Testis (tissue), 2 donors: Measurements from ENCODE around the gene TCF12.

Experiments used
- CTCF ChIP-seq, 3 experiments: fragments of 450-650 bp in 2 of 3; fragments of 200-600 bp in 1 of 3; sonication (generic) in 1 of 3; IDR thresholded peaks; one replicate each; pipeline ENCODE4 v1.5.1; 2016 to 2019; ENCODE audit warnings: antibody characterized with exemption in 3 of 3, mild to moderate bottlenecking in 2 of 3, moderate library complexity in 1 of 3
- POLR2A ChIP-seq: fragments of 450-650 bp; IDR thresholded peaks from one replicate; pipeline ENCODE4 v1.6.1; 2017; ENCODE audit warnings: antibody characterized with exemption, mild to moderate bottlenecking, moderate library complexity

DNA sequence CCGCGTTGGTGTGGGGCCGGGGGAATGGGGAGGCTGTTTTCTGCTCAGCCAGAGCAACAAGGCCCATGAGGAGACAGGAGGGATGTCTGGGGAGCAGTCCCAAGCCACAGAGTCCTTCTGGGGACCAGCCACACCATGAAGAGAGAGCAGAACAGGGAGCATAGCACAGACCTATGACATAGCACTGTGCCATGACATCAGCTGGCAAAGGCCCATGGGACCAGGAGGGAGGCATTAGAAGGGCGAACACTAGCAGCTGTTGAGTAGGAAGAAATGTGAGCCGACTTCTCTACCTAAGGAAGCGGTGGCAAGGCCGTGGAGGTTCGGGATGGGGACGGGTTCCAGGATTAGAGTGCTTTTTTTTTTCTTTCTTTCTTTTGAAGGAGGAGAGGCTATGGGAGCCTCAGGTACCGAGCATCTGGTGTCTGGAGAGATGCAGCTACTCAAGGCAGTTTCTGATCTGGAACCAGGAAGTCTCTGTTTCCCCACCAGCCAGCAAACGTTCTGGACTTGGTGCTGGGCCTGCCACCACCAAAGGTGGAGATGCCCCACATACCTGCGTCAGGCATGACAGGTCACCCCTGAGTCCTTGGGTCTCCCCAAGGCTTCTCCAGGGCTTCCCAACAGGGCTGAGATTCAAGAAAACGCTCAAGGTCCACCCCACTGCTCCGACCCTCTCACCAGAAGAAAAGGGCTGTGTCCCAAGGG is 380.6 kb downstream of the TCF12 start:
- TF ChIP-seq POLR2A (no peak), CTCF (IDR thresholded peaks at IDR 0.05) (no peak)
